Measurements from ENCODE around the gene ZFPM1. TPM values are rescaled to one million over a fixed set of nuclear protein-coding genes. Genes with fewer than 3 reads are reported as not detected.

The ZFPM1 gene
- total RNA-seq, 1 donor from 2014 or later = 8.4 TPM

- ATAC-seq (no peak), DNase-seq (no peak)
- no peaks in the 10 kb centered on the region for H3K9me3 ChIP-seq
- H3K27ac ChIP-seq = no peak overlapping the region
- no peaks in the 10 kb centered on the region for H3K4me1 ChIP-seq
- intact Hi-C loops (cut with DNase I) = no loop called here
- no peaks in the 10 kb centered on the region for H3K27me3 ChIP-seq
- no peaks in the 10 kb centered on the region for H3K36me3 ChIP-seq
- no peak overlapping the region for H3K4me3 ChIP-seq
- TF ChIP-seq CTCF (IDR thresholded peaks at IDR 0.05) = no peak
These were observed 18.0 kb downstream of the ZFPM1 start for GRCh38 chr16:88471115-88471514.

- intact Hi-C loops (cut with DNase I) = no loop called here
- Histone ChIP-seq H3K9me3 (no peaks in the 10 kb centered on the region), H3K27ac (no peak overlapping the region), H3K4me1 (no peaks in the 10 kb centered on the region), H3K27me3 (no peaks in the 10 kb centered on the region), H3K4me3 (no peak overlapping the region), H3K36me3 (no peaks in the 10 kb centered on the region)
- no peak for TF ChIP-seq CTCF (IDR thresholded peaks at IDR 0.05)
- ATAC-seq = no peak
- DNase-seq = no peak
These were observed 18.5 kb downstream of the ZFPM1 start for GRCh38 chr16:88471575-88471974.

- Histone ChIP-seq H3K4me3 (no peak overlapping the region), H3K36me3 (no peaks in the 10 kb centered on the region), H3K27ac (no peak overlapping the region), H3K27me3 (no peaks in the 10 kb centered on the region), H3K9me3 (no peaks in the 10 kb centered on the region), H3K4me1 (no peaks in the 10 kb centered on the region)
- ATAC-seq (no peak), DNase-seq (no peak)
- intact Hi-C loops (cut with DNase I) = no loop called here
- TF ChIP-seq CTCF (IDR thresholded peaks at IDR 0.05) = no peak
These were observed 19.0 kb downstream of the ZFPM1 start for GRCh38 chr16:88472069-88472468.

GRCh38 chr16:88472637-88473205 lies 19.6 kb downstream of the ZFPM1 start:
- H3K9me3 ChIP-seq = no peaks in the 10 kb centered on the region
- ATAC-seq (no peak), DNase-seq (no peak)
- no peak overlapping the region for H3K27ac ChIP-seq
- no peak overlapping the region for H3K4me3 ChIP-seq
- intact Hi-C loops (cut with DNase I) = no loop called here
- no peaks in the 10 kb centered on the region for H3K4me1 ChIP-seq
- TF ChIP-seq CTCF (IDR thresholded peaks at IDR 0.05) = no peak
- no peaks in the 10 kb centered on the region for H3K36me3 ChIP-seq
- no peaks in the 10 kb centered on the region for H3K27me3 ChIP-seq

- Histone ChIP-seq H3K27me3 (no peaks in the 10 kb centered on the region), H3K4me1 (no peaks in the 10 kb centered on the region), H3K4me3 (no peak overlapping the region), H3K27ac (no peak overlapping the region), H3K36me3 (no peaks in the 10 kb centered on the region), H3K9me3 (no peaks in the 10 kb centered on the region)
- no peak for TF ChIP-seq CTCF (IDR thresholded peaks at IDR 0.05)
- ATAC-seq (no peak), DNase-seq (no peak)
- intact Hi-C loops (cut with DNase I) = no loop called here
These were observed 20.8 kb downstream of the ZFPM1 start for GRCh38 chr16:88473666-88474534.

Measured in upper lobe of right lung (tissue), 1 donor.